Fibroblast of gingiva (primary cell): ENCODE data around the gene RPL37.
"Not testable (repeated sequence)": the region's sequence is repeated elsewhere in the genome, so short reads cannot be mapped to it uniquely, and the experiment has no call there.

Source experiments
- DNase-seq: peaks from one replicate; pipeline ENCODE4 v3.0.0-alpha.2; 2011; ENCODE audit warnings: low read depth

The RPL37 gene

GRCh38 chr5:40796487-40796889 lies 38.5 kb downstream of the RPL37 start:
- peak; percentile 91 for DNase-seq

GRCh38 chr5:40794877-40795276 lies 40.1 kb downstream of the RPL37 start:
- DNase-seq, result not testable (repeated sequence)

DNA sequence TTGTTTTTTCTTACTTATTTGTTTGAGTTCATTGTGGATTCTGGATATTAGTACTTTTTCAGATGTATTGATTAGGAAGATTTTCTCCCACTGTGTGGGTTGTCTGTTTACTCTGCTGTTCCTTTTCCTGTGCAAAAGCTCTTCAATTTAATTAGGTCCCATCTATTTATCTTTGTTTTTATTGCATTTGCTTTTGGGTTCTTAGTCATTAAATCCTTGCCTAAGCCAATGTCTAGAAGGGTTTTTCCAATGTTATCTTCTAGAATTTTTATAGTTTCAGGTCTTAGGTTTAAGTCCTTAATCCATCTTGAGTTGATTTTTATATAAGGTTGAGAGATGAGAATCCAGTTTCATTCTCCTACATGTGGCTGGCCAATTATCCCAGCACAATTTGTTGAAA lies 40.7 kb downstream of the RPL37 start:
- not testable (repeated sequence) for DNase-seq

- DNase-seq, result not testable (repeated sequence)
These were observed 42.3 kb downstream of the RPL37 start for GRCh38 chr5:40792691-40793090.

DNA sequence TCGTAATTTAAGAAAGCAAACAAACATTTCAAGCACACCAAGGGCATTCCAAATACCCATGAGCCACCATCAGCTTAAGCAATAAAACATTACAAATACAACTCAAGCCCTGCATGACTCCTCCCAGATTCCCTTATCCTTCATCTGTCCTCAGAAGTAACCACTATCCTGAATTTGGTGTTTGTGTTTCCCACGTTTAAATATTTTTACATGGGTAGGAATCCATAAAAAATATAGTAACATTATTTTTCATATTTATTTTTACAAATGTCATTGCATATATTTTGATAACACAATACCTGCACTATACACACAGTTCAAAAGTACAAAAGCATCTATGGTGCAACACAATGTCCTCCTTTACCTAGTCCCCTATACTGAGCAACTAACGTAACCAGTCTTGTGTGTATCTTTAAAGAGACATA lies 43.3 kb downstream of the RPL37 start:
- no peak for DNase-seq

- peak; percentile 14 for DNase-seq
These were observed 44.0 kb downstream of the RPL37 start for GRCh38 chr5:40790947-40791593.

GRCh38 chr5:40788941-40789340 lies 46.1 kb downstream of the RPL37 start:
- DNase-seq, result not testable (repeated sequence)

DNA sequence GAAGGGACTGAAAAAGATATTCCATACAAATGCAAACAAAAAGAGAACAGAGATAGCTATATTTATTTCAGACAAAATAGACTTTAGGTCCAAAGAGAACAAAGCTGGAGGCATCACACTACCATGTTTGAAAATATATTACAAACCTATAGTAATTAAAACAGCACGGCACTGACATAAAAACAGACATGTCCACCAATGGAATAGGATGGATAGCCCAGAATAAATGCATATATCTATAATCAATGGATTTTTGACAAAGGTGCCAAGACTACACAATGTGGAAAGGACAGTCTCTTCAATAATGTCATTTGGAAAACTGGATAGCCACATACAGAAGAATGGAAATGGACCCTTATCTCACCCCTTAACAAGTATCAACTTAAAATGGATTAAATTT lies 47.0 kb downstream of the RPL37 start:
- DNase-seq, result no peak

GRCh38 chr5:40786664-40787063 lies 48.4 kb downstream of the RPL37 start:
- DNase-seq, result not testable (repeated sequence)

GRCh38 chr5:40784916-40785315 lies 50.1 kb downstream of the RPL37 start:
- no peak for DNase-seq

DNA sequence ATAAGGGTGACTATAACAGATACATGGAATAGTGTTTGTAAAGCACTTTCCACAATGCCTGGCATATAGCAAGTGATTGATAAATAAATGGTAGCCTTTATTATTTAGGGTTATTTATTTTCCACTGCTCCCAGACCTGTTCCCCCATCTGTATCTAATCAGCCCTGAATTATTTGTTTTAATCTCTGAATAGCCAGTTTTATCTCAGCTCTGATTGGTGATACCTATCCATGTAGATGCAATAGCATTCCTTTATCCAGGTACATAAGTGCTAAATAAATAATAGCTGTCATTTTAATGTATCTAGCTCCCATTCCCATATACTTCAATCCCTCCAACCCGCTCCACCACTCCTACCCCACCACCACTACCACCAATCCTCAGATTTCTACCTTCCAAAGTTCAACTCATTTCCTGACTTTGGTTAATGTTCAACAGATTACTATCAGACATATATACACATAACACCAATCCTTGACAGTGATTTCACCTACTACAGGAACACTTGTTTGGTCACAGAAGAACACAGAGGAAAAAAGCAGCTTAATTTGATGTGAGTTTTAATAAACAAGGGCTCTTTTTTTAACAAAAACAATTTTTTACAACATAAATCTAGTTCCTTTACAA lies 50.9 kb downstream of the RPL37 start:
- DNase-seq, result no peak

GRCh38 chr5:40781843-40782409 lies 53.1 kb downstream of the RPL37 start:
- peak; percentile 78 for DNase-seq

DNA sequence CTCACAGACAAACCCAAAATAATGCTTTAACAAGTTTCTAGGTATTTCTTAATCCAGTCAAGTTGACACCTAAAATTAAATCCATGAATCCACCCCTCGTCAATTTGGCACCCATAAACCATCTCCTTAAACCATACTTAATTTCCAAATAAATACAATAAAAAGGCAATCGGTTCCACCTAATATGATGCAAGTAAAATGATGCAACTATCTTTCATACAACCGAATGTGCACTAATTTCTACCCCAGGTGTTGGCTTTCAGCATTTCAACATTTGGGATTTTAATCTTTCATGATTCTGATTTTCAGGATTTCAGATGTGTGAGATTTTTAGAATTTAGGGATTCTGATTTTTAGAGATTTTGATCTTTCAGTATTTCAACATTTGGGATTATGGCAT lies 54.2 kb downstream of the RPL37 start:
- no peak for DNase-seq

DNA sequence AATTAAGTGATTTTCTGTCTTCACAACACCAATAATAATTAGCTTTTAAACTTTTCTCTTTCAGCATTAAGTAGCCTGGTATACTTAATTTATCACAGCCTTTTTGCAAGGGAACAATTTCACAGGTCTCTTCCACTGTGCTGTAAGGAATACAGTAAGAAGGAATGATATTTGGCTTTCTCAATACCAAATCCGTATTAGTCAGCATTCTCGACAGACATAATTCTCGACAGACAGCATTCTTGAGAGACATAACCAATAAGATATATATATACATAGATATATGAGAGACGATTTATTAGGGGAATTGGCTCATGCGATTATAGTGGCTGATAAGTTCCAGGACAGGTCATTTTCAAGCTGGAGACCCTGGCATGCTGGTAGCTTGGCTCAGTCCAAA lies 54.8 kb downstream of the RPL37 start:
- DNase-seq, result no peak

GRCh38 chr5:40779561-40779960 lies 55.5 kb downstream of the RPL37 start:
- DNase-seq, result no peak

DNA sequence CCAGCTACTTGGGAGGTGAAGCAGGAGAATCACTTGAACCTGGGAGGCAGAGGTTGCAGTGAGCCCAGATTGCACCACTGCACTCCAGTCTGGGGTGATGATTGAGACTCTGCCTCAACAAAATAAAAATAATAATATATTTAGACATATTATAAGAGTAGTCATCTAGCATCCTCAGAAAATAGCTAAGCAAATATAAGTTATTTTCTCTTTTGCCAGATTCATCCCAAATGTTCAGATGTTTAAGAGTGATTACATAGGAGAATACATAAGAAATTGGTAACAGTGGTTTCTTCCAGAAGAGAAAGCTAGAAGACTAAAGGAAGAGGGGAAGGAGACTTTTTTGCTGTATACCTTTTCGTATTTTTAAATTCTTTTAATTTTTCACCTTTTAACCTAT lies 56.9 kb downstream of the RPL37 start:
- no peak for DNase-seq

GRCh38 chr5:40776658-40776977 lies 58.4 kb downstream of the RPL37 start:
- no peak for DNase-seq

GRCh38 chr5:40775846-40776657 lies 59.0 kb downstream of the RPL37 start:
- no peak for DNase-seq
